HG02763 (cell line): ENCODE data around the gene AASDH.

Source experiments
- ATAC-seq: cut with Tn5 transposase; IDR thresholded peaks from one replicate; pipeline ENCODE4 v1.9.1; 2021; ENCODE audit warnings: mild to moderate bottlenecking, moderate library complexity; ENCODE audit not compliant: unreplicated experiment

The AASDH gene

GRCh38 chr4:56318555-56318954 lies 68.7 kb downstream of the AASDH start:
- no peak for ATAC-seq

- ATAC-seq = no peak
Observed at GRCh38 chr4:56317749-56318148, 69.5 kb downstream of the AASDH start.

- ATAC-seq = no peak
Observed at GRCh38 chr4:56316011-56316650, 71.2 kb downstream of the AASDH start.

GRCh38 chr4:56315543-56315942 lies 71.7 kb downstream of the AASDH start:
- ATAC-seq = no peak

GRCh38 chr4:56315041-56315440 lies 72.2 kb downstream of the AASDH start:
- ATAC-seq = no peak

- no peak for ATAC-seq
Observed at GRCh38 chr4:56314207-56314915, 72.9 kb downstream of the AASDH start.

GRCh38 chr4:56313132-56313531 lies 74.2 kb downstream of the AASDH start:
- no peak for ATAC-seq

- no peak for ATAC-seq
Observed at GRCh38 chr4:56311299-56311975, 75.9 kb downstream of the AASDH start.

GRCh38 chr4:56310401-56311125 lies 76.7 kb downstream of the AASDH start:
- no peak for ATAC-seq

GRCh38 chr4:56308384-56308783 lies 78.9 kb downstream of the AASDH start:
- no peak for ATAC-seq

GRCh38 chr4:56307423-56307822 lies 79.9 kb downstream of the AASDH start:
- ATAC-seq = no peak

- ATAC-seq = no peak
Observed at GRCh38 chr4:56305390-56305789, 81.9 kb downstream of the AASDH start.

- ATAC-seq = no peak
Observed at GRCh38 chr4:56303921-56304320, 83.4 kb downstream of the AASDH start.

GRCh38 chr4:56302760-56303159 lies 84.5 kb downstream of the AASDH start:
- no peak for ATAC-seq

GRCh38 chr4:56301997-56302496 lies 85.2 kb downstream of the AASDH start:
- no peak for ATAC-seq

- ATAC-seq = peak; percentile 90
Observed at GRCh38 chr4:56301181-56301996, 85.9 kb downstream of the AASDH start.

- no peak for ATAC-seq
Observed at GRCh38 chr4:56298236-56298635, 89.1 kb downstream of the AASDH start.

GRCh38 chr4:56297776-56298175 lies 89.5 kb downstream of the AASDH start:
- no peak for ATAC-seq

GRCh38 chr4:56296526-56296925 lies 90.8 kb downstream of the AASDH start:
- no peak for ATAC-seq

GRCh38 chr4:56293121-56293520 lies 94.2 kb downstream of the AASDH start:
- no peak for ATAC-seq
